HepG2 (cell line): ENCODE results near the gene PPP4R4. TPM values are rescaled to one million over a fixed set of nuclear protein-coding genes. Genes with fewer than 3 reads are reported as not detected.

ENCODE experiments used
- EED ChIP-seq: sonication (generic); formaldehyde crosslinking; IDR thresholded peaks from 2 replicates; pipeline ENCODE4 v1.5.0; 2020; ENCODE audit warnings: mild to moderate bottlenecking, missing genetic modification reagents
- GTF3A ChIP-seq: sonication (generic); formaldehyde crosslinking; conservative IDR thresholded peaks from 2 replicates; pipeline ENCODE4 v1.4.0; 2020; ENCODE audit warnings: mild to moderate bottlenecking, missing genetic modification reagents
- HDAC1 ChIP-seq: sonication (generic); formaldehyde crosslinking; IDR thresholded peaks from 2 replicates; pipeline ENCODE4 v1.5.1; 2020; ENCODE audit warnings: mild to moderate bottlenecking, missing genetic modification reagents
- HNRNPLL ChIP-seq: fragments of 200-400 bp; formaldehyde crosslinking; IDR thresholded peaks from 2 replicates; pipeline ENCODE4 v1.6.1; 2017; ENCODE audit warnings: mild to moderate bottlenecking, low read depth, low read length; ENCODE audit not compliant: poor library complexity, severe bottlenecking
- KDM6A ChIP-seq: IDR thresholded peaks from 2 replicates; pipeline ENCODE4 v1.6.1; 2016; ENCODE audit warnings: low read depth
- MYC ChIP-seq: sonication (generic); formaldehyde crosslinking; IDR thresholded peaks from 2 replicates; pipeline ENCODE4 v1.9.0; 2021; ENCODE audit warnings: missing genetic modification reagents, borderline replicate concordance
- MZF1 ChIP-seq: sonication (generic); formaldehyde crosslinking; IDR thresholded peaks from 2 replicates; pipeline ENCODE4 v1.8.1; 2023; ENCODE audit warnings: mild to moderate bottlenecking, missing genetic modification reagents, borderline replicate concordance
- POLR2A ChIP-seq, 2 experiments: IDR thresholded peaks; 2 replicates each; pipeline ENCODE4 v1.6.1; 2011; ENCODE audit warnings: low read depth in 2 of 2, low read length in 2 of 2, mild to moderate bottlenecking in 1 of 2, moderate library complexity in 1 of 2; ENCODE audit not compliant: insufficient read depth in 1 of 2
- PRPF4 ChIP-seq: fragments of 200-400 bp; formaldehyde crosslinking; IDR thresholded peaks from 2 replicates; pipeline ENCODE4 v1.6.1; 2016; ENCODE audit warnings: low read length, low read depth; ENCODE audit not compliant: poor library complexity, severe bottlenecking
- RFX5 ChIP-seq: IDR thresholded peaks from 2 replicates; pipeline ENCODE4 v1.6.1; 2011; ENCODE audit warnings: low read depth, low read length, improper control_type of control experiment
- SALL1 ChIP-seq: sonication (generic); formaldehyde crosslinking; IDR thresholded peaks from 2 replicates; pipeline ENCODE4 v1.8.0; 2022; ENCODE audit warnings: mild to moderate bottlenecking, missing genetic modification reagents
- SIX4 ChIP-seq: sonication (generic); formaldehyde crosslinking; IDR thresholded peaks from 2 replicates; pipeline ENCODE4 v1.4.0; 2020; ENCODE audit warnings: missing genetic modification reagents
- SMAD3 ChIP-seq: sonication (generic); formaldehyde crosslinking; IDR thresholded peaks from 2 replicates; pipeline ENCODE4 v1.4.0; 2020; ENCODE audit warnings: missing genetic modification reagents
- SP2 ChIP-seq: sonication (generic); formaldehyde crosslinking; IDR thresholded peaks from 2 replicates; pipeline ENCODE4 v1.5.1; 2020; ENCODE audit warnings: mild to moderate bottlenecking, missing genetic modification reagents
- ZNF34 ChIP-seq: sonication (generic); formaldehyde crosslinking; IDR thresholded peaks from 2 replicates; pipeline ENCODE4 v1.4.0; 2020; ENCODE audit warnings: mild to moderate bottlenecking, missing genetic modification reagents, borderline replicate concordance
- ZNF451 ChIP-seq: sonication (generic); formaldehyde crosslinking; IDR thresholded peaks from 2 replicates; pipeline ENCODE4 v1.5.0; 2020; ENCODE audit warnings: mild to moderate bottlenecking, missing genetic modification reagents
- ZNF468 ChIP-seq: sonication (generic); formaldehyde crosslinking; IDR thresholded peaks from 2 replicates; pipeline ENCODE4 v1.8.0; 2022; ENCODE audit warnings: mild to moderate bottlenecking, moderate library complexity, missing genetic modification reagents
- ZNF883 ChIP-seq: sonication (generic); formaldehyde crosslinking; IDR thresholded peaks from 2 replicates; pipeline ENCODE4 v1.5.1; 2020; ENCODE audit warnings: mild to moderate bottlenecking, missing genetic modification reagents; ENCODE audit errors: not compliant biosample characterization
- polyA plus RNA-seq, 8 experiments: library from polyadenylated mRNA; depleted of rRNA in 3 of 8; stranded (reverse) in 7 of 8; unstranded in 1 of 8; fragments of >200 nt; fragmentation: Illumina TruSeq in 4 of 8; extraction: Trizol in 4 of 8; gene quantifications; 2 replicates each; pipeline versions ENCODE4 v1.2.1 to v1.2.3, GENCODE V29; 2011 to 2016; ENCODE audit warnings: low read depth in 4 of 8, missing spikeins in 1 of 8, mixed read lengths in 1 of 8; ENCODE audit not compliant: insufficient read depth in 1 of 8
- total RNA-seq, 5 experiments: library from RNA; depleted of rRNA; stranded (reverse); fragments of >200 nt; fragmentation: Illumina TruSeq; extraction: Trizol; gene quantifications; 2 replicates each; pipeline ENCODE4 v1.2.3, GENCODE V29; 2016; ENCODE audit warnings: low read depth in 1 of 5
- TF ChIP-seq, protein P1 (sequence below): sonication (generic); formaldehyde crosslinking; IDR thresholded peaks from 2 replicates; pipeline ENCODE4 v1.4.0; 2020; ENCODE audit warnings: missing genetic modification reagents
- TF ChIP-seq, protein P2 (sequence below): sonication (generic); formaldehyde crosslinking; IDR thresholded peaks from 2 replicates; pipeline ENCODE4; 2020; ENCODE audit warnings: missing genetic modification reagents, mild to moderate bottlenecking, borderline replicate concordance
- TF ChIP-seq, protein P3 (sequence below): sonication (generic); formaldehyde crosslinking; IDR thresholded peaks from 2 replicates; pipeline ENCODE4 v1.5.0; 2020; ENCODE audit warnings: missing genetic modification reagents
- TF ChIP-seq, protein P4 (sequence below): sonication (generic); formaldehyde crosslinking; IDR thresholded peaks from 2 replicates; pipeline ENCODE4 v1.8.1; 2023; ENCODE audit warnings: missing genetic modification reagents, mild to moderate bottlenecking, borderline replicate concordance
- TF ChIP-seq, protein P5 (sequence below): sonication (generic); formaldehyde crosslinking; IDR thresholded peaks from 2 replicates; pipeline ENCODE4 v1.4.0; 2020; ENCODE audit warnings: missing genetic modification reagents

Gene PPP4R4
- total and polyA plus RNA-seq, 2 of the 13 experiments (the other 11 are each of a cell fraction or from before 2014, with no cell fraction given), result 9.5 to 19.8 TPM

DNA sequence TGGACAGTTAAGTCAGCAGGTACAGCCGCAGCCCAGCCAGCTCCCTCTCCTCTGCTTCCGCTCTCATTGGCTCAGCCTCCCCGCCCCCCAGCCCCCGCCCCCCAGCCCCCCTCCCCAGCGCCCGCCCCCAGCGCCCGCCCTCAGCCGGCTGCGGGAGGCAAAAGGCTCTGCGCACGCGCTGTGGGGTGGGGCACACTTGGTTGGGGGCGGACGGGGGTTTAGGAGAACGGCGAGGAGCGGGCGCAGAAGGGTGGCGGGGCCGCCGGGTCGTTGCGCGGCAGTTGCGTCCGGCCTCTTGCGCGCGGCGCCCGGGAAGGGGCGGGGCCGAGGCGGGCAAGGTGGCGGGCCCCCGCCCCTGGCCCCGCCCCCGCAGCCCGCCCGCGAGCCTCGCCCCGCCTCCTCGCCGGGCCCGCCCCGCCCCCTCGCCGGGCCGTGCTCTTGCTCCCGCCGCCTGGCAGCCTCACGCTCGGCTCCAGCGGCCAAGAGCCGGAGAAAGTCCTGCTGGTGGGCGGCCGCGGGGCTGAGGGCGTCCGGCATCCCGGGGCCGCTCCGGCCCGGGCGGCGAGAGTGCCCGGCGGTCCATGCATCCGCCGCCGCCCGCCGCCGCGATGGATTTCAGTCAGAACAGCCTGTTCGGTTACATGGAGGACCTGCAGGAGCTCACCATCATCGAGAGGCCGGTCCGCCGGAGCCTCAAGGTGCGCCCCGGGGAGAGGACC, at the start of gene PPP4R4 (continued):
- no peak for TF ChIP-seq KDM6A (CRISPR knock-in tag)
- no peak for TF ChIP-seq PRPF4
- 0 out of 2 replicates have a peak, but pooled peaks have one; percentile 27 for TF ChIP-seq HDAC1 (CRISPR knock-in tag)
- no peak for TF ChIP-seq SP2 (CRISPR knock-in tag)
- no peak for TF ChIP-seq EED (CRISPR knock-in tag)
- TF ChIP-seq, protein P1, sequence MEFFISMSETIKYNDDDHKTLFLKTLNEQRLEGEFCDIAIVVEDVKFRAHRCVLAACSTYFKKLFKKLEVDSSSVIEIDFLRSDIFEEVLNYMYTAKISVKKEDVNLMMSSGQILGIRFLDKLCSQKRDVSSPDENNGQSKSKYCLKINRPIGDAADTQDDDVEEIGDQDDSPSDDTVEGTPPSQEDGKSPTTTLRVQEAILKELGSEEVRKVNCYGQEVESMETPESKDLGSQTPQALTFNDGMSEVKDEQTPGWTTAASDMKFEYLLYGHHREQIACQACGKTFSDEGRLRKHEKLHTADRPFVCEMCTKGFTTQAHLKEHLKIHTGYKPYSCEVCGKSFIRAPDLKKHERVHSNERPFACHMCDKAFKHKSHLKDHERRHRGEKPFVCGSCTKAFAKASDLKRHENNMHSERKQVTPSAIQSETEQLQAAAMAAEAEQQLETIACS (CRISPR knock-in tag), result no peak
- TF ChIP-seq SALL1, result 0 out of 2 replicates have a peak, but pooled peaks have one; percentile 39
- TF ChIP-seq RFX5, result no peak
- TF ChIP-seq ZNF468 (CRISPR knock-in tag), result no peak
- TF ChIP-seq ZNF883 (CRISPR knock-in tag), result no peak
- TF ChIP-seq, protein P2, sequence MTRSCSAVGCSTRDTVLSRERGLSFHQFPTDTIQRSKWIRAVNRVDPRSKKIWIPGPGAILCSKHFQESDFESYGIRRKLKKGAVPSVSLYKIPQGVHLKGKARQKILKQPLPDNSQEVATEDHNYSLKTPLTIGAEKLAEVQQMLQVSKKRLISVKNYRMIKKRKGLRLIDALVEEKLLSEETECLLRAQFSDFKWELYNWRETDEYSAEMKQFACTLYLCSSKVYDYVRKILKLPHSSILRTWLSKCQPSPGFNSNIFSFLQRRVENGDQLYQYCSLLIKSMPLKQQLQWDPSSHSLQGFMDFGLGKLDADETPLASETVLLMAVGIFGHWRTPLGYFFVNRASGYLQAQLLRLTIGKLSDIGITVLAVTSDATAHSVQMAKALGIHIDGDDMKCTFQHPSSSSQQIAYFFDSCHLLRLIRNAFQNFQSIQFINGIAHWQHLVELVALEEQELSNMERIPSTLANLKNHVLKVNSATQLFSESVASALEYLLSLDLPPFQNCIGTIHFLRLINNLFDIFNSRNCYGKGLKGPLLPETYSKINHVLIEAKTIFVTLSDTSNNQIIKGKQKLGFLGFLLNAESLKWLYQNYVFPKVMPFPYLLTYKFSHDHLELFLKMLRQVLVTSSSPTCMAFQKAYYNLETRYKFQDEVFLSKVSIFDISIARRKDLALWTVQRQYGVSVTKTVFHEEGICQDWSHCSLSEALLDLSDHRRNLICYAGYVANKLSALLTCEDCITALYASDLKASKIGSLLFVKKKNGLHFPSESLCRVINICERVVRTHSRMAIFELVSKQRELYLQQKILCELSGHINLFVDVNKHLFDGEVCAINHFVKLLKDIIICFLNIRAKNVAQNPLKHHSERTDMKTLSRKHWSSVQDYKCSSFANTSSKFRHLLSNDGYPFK (CRISPR knock-in tag), result no peak
- TF ChIP-seq POLR2A (IDR thresholded peaks at IDR 0.05; ENCODE audit: insufficient read depth in 1 of 2, low read depth in 2 of 2, low read length in 2 of 2), result peak in 1 of 2 experiments; percentile 66; a peak in 2 of 4 replicates
- no peak for TF ChIP-seq SIX4
- no peak for TF ChIP-seq GTF3A (CRISPR knock-in tag)
- TF ChIP-seq HNRNPLL, result peak; percentile 85
- TF ChIP-seq, protein P3, sequence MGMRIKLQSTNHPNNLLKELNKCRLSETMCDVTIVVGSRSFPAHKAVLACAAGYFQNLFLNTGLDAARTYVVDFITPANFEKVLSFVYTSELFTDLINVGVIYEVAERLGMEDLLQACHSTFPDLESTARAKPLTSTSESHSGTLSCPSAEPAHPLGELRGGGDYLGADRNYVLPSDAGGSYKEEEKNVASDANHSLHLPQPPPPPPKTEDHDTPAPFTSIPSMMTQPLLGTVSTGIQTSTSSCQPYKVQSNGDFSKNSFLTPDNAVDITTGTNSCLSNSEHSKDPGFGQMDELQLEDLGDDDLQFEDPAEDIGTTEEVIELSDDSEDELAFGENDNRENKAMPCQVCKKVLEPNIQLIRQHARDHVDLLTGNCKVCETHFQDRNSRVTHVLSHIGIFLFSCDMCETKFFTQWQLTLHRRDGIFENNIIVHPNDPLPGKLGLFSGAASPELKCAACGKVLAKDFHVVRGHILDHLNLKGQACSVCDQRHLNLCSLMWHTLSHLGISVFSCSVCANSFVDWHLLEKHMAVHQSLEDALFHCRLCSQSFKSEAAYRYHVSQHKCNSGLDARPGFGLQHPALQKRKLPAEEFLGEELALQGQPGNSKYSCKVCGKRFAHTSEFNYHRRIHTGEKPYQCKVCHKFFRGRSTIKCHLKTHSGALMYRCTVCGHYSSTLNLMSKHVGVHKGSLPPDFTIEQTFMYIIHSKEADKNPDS (CRISPR knock-in tag), result no peak
- TF ChIP-seq, protein P4, sequence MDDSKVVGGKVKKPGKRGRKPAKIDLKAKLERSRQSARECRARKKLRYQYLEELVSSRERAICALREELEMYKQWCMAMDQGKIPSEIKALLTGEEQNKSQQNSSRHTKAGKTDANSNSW (CRISPR knock-in tag), result no peak
- no peak for TF ChIP-seq SMAD3 (CRISPR knock-in tag)
- TF ChIP-seq MZF1 (CRISPR knock-in tag), result no peak
- TF ChIP-seq ZNF451 (CRISPR knock-in tag), result 0 out of 2 replicates have a peak, but pooled peaks have one; percentile 66
- no peak for TF ChIP-seq ZNF34 (CRISPR knock-in tag)
- TF ChIP-seq, protein P5, sequence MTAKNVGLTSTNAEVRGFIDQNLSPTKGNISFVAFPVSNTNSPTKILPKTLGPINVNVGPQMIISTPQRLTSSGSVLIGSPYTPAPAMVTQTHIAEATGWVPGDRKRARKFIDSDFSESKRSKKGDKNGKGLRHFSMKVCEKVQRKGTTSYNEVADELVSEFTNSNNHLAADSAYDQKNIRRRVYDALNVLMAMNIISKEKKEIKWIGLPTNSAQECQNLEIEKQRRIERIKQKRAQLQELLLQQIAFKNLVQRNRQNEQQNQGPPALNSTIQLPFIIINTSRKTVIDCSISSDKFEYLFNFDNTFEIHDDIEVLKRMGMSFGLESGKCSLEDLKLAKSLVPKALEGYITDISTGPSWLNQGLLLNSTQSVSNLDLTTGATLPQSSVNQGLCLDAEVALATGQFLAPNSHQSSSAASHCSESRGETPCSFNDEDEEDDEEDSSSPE (CRISPR knock-in tag), result 0 out of 2 replicates have a peak, but pooled peaks have one; percentile 7
- 0 out of 2 replicates have a peak, but pooled peaks have one; percentile 12 for TF ChIP-seq MYC (CRISPR knock-in tag)
